ENCODE measurements around the gene ACOT4.

The ACOT4 gene

DNA sequence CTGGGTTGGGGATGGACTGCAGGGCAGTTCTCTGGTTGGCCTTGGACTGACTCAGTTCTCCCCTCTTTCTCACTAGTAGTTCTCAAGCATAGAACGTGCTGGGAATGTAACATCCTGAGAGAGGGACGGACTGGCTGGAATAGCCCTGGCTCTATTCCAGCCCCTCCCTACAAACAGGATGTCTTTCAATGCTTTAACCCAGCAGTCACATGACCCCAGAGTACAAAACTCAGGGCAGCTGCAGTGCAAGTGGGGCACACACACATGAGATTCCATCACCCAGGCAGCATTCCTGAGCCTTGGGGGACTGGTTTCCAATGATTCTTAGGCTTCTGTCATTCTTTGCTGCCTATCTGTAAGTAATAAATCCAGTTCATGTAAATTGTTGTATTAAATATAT, 19.0 kb downstream of the ACOT4 start:
- H3K4me3 ChIP-seq (replicated peaks; ENCODE audit: low read depth, low read length), result no peak overlapping the region
- DNase-seq (ENCODE audit: low read depth), result peak; percentile 58
- TF ChIP-seq, protein P1, sequence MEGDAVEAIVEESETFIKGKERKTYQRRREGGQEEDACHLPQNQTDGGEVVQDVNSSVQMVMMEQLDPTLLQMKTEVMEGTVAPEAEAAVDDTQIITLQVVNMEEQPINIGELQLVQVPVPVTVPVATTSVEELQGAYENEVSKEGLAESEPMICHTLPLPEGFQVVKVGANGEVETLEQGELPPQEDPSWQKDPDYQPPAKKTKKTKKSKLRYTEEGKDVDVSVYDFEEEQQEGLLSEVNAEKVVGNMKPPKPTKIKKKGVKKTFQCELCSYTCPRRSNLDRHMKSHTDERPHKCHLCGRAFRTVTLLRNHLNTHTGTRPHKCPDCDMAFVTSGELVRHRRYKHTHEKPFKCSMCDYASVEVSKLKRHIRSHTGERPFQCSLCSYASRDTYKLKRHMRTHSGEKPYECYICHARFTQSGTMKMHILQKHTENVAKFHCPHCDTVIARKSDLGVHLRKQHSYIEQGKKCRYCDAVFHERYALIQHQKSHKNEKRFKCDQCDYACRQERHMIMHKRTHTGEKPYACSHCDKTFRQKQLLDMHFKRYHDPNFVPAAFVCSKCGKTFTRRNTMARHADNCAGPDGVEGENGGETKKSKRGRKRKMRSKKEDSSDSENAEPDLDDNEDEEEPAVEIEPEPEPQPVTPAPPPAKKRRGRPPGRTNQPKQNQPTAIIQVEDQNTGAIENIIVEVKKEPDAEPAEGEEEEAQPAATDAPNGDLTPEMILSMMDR (IDR thresholded peaks at IDR 0.05; ENCODE audit: low read length, missing control alignments), result no peak

DNA sequence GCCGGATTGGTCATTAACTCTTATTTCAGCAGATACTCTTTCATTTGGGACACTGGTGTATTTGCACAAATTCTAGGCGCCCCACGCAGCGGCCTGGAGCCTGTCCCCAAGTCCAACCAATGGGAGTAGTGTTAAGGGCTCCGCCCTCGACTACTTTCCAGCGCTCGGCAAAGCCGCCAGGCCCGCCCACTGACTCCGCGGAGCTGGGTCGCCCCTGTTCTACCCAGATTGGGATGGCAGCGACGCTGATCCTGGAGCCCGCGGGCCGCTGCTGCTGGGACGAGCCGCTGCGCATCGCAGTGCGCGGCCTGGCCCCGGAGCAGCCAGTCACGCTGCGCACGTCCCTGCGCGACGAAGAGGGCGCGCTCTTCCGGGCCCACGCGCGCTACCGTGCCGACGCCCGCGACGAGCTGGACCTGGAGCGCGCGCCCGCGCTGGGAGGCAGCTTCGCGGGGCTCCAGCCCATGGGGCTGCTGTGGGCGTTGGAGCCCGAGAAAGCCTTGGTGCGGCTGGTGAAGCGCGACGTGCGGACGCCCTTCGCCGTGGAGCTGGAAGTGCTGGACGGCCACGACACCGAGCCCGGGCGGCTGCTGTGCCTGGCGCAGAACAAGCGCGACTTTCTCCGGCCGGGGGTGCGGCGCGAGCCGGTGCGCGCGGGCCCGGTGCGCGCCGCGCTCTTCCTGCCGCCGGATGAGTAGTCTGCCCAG, 20.8 kb downstream of the ACOT4 start, which contains the start of gene ACOT6:
ACOT6 (plus strand) TSS at position 179 of the 707 bp plus-strand sequence; CDS start at position 234, 55 bp downstream.
- DNase-seq (ENCODE audit: low read depth), result peak; percentile 69
- peak within 1 kb of the TSS; percentile 54 for H3K4me3 ChIP-seq (replicated peaks; ENCODE audit: low read depth, low read length)
- TF ChIP-seq, protein P1 (IDR thresholded peaks at IDR 0.05; ENCODE audit: low read length, missing control alignments), result no peak

DNA sequence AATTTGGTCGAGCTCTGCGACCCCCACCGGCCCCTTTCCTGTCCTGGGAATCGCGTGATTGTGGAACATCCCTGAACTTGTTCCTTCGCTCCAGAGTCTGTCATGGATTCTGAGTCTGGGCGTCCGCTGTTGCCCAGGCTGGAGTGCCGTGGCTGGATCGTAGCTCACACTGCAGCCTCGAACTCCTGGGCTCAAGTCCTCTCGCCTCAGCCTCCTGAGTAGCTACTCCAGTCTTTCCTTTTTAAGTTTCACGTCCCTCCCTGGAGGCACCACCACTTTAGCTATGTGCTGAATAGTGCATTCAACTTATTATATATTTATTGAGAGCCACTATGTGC, 21.3 kb downstream of the ACOT4 start:
- peak overlapping the region; percentile 54 for H3K4me3 ChIP-seq (replicated peaks; ENCODE audit: low read depth, low read length)
- TF ChIP-seq, protein P1 (IDR thresholded peaks at IDR 0.05; ENCODE audit: low read length, missing control alignments), result no peak
- DNase-seq (ENCODE audit: low read depth), result no peak

DNA sequence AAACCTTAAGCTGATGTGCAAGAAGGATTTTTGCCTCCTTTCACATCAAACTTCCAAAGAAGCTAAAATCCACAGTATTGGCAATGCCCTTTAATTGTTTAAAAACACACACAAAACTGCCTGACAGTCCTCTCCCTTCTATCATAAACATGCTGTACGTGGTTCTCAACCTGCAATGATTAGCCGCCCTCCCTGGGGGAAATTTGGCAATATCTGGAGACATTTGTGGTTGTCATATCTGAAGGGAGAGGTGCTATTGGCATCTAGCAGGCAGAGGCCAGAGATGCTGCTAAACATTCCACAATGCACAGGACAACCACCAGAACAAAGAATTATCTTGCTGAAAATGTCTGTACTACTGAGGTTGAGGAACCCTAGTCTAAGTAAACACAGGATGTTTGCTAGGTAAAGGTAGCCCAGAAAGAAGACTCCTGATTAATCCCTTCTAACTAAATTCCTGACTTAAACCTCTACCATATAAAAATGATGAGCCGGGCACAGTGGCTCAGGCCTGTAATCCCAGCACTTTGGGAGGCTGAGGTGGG, 21.8 kb downstream of the ACOT4 start:
- H3K4me3 ChIP-seq (replicated peaks; ENCODE audit: low read depth, low read length), result no peak overlapping the region
- DNase-seq (ENCODE audit: low read depth), result no peak
- TF ChIP-seq, protein P1 (IDR thresholded peaks at IDR 0.05; ENCODE audit: low read length, missing control alignments), result no peak

DNA sequence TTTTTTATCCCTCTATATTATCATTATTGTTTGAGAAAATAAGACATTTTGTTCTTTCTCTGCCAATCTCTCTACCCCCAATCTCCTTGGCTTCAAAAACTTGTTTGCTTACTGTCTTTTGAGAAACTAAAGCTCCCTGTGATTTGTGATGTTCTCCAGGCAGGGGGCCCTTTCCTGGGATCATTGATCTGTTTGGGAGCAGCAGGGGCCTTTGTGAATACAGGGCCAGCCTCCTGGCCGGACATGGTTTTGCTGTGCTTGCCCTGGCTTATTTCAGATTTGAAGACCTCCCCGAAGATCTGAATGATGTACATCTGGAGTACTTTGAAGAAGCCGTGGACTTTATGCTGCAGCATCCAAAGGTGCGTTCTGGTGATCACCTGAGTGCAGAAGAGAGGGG, 25.2 kb downstream of the ACOT4 start:
- DNase-seq (ENCODE audit: low read depth), result no peak
- TF ChIP-seq, protein P1 (IDR thresholded peaks at IDR 0.05; ENCODE audit: low read length, missing control alignments), result no peak
- no peak overlapping the region for H3K4me3 ChIP-seq (replicated peaks; ENCODE audit: low read depth, low read length)

DNA sequence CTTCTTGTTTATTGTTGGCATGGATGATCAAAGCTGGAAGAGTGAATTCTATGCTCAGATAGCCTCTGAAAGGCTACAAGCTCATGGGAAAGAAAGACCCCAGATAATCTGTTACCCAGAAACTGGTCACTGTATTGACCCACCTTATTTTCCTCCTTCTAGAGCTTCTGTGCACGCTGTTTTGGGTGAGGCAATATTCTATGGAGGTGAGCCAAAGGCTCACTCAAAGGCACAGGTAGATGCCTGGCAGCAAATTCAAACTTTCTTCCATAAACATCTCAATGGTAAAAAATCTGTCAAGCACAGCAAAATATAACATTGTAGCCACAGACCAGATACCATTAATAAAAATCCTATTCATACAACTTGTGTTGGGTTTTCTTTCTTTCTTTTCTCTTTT, 27.9 kb downstream of the ACOT4 start:
- no peak for DNase-seq (ENCODE audit: low read depth)
- TF ChIP-seq, protein P1 (IDR thresholded peaks at IDR 0.05; ENCODE audit: low read length, missing control alignments), result no peak
- no peak overlapping the region for H3K4me3 ChIP-seq (replicated peaks; ENCODE audit: low read depth, low read length)

DNA sequence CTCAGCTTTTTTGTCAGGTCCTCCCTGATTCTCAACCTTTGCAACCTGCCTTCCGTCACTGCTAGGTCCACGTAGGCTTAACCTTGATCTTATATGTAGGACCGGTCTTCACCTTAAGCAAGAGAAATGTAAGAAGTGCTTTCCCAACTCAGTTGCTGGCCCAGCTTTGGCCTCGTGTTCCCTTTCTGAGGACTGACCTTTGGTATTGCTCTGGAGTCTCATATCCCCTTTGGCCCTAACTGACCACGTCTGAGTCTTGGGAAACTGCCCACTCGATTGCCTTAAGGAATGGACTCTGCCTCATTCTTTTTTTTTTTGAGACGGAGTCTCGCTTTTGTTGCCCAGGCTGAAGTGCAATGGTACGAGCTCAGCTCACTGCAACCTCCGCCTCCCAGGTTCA, 28.6 kb downstream of the ACOT4 start:
- no peak for DNase-seq (ENCODE audit: low read depth)
- no peak overlapping the region for H3K4me3 ChIP-seq (replicated peaks; ENCODE audit: low read depth, low read length)
- TF ChIP-seq, protein P1 (IDR thresholded peaks at IDR 0.05; ENCODE audit: low read length, missing control alignments), result no peak

Data from fibroblast of pulmonary artery (primary cell).